ENCODE results near the gene VTI1A.

The VTI1A gene

GRCh38 chr10:112785089-112785488 is 338.1 kb downstream of the VTI1A start:
- no peak for DNase-seq (ENCODE audit: low read depth)

- DNase-seq (ENCODE audit: low read depth): no peak
Observed at GRCh38 chr10:112789248-112789647, 342.2 kb downstream of the VTI1A start.

GRCh38 chr10:112790030-112790429 is 343.0 kb downstream of the VTI1A start:
- no peak for DNase-seq (ENCODE audit: low read depth)

- no peak for DNase-seq (ENCODE audit: low read depth)
Observed at GRCh38 chr10:112790921-112791320, 343.9 kb downstream of the VTI1A start.

- DNase-seq (ENCODE audit: low read depth): no peak
Observed at GRCh38 chr10:112791447-112791846, 344.4 kb downstream of the VTI1A start.

GRCh38 chr10:112792487-112793201 is 345.6 kb downstream of the VTI1A start:
- DNase-seq (ENCODE audit: low read depth): peak; percentile 72

- DNase-seq (ENCODE audit: low read depth): peak; percentile 31
Observed at GRCh38 chr10:112793202-112793921, 346.3 kb downstream of the VTI1A start.

- DNase-seq (ENCODE audit: low read depth): no peak
Observed at GRCh38 chr10:112794201-112794600, 347.2 kb downstream of the VTI1A start.

GRCh38 chr10:112795067-112795466 is 348.1 kb downstream of the VTI1A start:
- no peak for DNase-seq (ENCODE audit: low read depth)

GRCh38 chr10:112797197-112797596 is 350.2 kb downstream of the VTI1A start:
- DNase-seq (ENCODE audit: low read depth): no peak

- DNase-seq (ENCODE audit: low read depth): no peak
Observed at GRCh38 chr10:112797855-112798254, 350.8 kb downstream of the VTI1A start.

GRCh38 chr10:112799038-112799437 is 352.0 kb downstream of the VTI1A start:
- no peak for DNase-seq (ENCODE audit: low read depth)

- DNase-seq (ENCODE audit: low read depth): no peak
Observed at GRCh38 chr10:112799726-112800510, 352.9 kb downstream of the VTI1A start.

- DNase-seq (ENCODE audit: low read depth): no peak
Observed at GRCh38 chr10:112801004-112801403, 354.0 kb downstream of the VTI1A start.

GRCh38 chr10:112801748-112802147 is 354.7 kb downstream of the VTI1A start:
- DNase-seq (ENCODE audit: low read depth): no peak

- no peak for DNase-seq (ENCODE audit: low read depth)
Observed at GRCh38 chr10:112802411-112803022, 355.5 kb downstream of the VTI1A start.

GRCh38 chr10:112803961-112804401 is 357.0 kb downstream of the VTI1A start:
- no peak for DNase-seq (ENCODE audit: low read depth)

GRCh38 chr10:112805254-112805590 is 358.2 kb downstream of the VTI1A start:
- DNase-seq (ENCODE audit: low read depth): no peak

- DNase-seq (ENCODE audit: low read depth): no peak
Observed at GRCh38 chr10:112805701-112806100, 358.7 kb downstream of the VTI1A start.

- no peak for DNase-seq (ENCODE audit: low read depth)
Observed at GRCh38 chr10:112807013-112807412, 360.0 kb downstream of the VTI1A start.

GRCh38 chr10:112809736-112810135 is 362.7 kb downstream of the VTI1A start:
- no peak for DNase-seq (ENCODE audit: low read depth)

- peak; percentile 46 for DNase-seq (ENCODE audit: low read depth)
Observed at GRCh38 chr10:112810711-112811151, 363.7 kb downstream of the VTI1A start.

Measured in iris pigment epithelial cell (primary cell).